H1 (cell line): ENCODE results near the gene SLC44A5. TPM values are rescaled to one million over a fixed set of nuclear protein-coding genes. Genes with fewer than 3 reads are reported as not detected.

Experiments used
- CTCF ChIA-PET: fragments of 300-600 bp; sonication (Branson Sonifier 250); formaldehyde crosslinking; loops from one replicate; lab custom pipeline; 2021; ENCODE audit not compliant: partially characterized antibody; lab: Charles Lee
- POLR2A ChIA-PET: fragments of 300-600 bp; sonication (Branson Sonifier 250); formaldehyde crosslinking; loops from one replicate; lab custom pipeline; 2021; ENCODE audit warnings: inconsistent platforms; ENCODE audit not compliant: partially characterized antibody; lab: Charles Lee
- DNase-seq, 2 experiments: peaks; one replicate each; pipeline versions ENCODE4 v3.0.0 to v3.0.0-alpha.2; 2010 to 2022; ENCODE audit warnings: low spot score in 2 of 2, low read depth in 1 of 2, mixed read lengths in 1 of 2
- FAIRE-seq: peaks from 2 replicates; lab custom pipeline; 2011; peaks lifted over from hg19 to GRCh38; lab: Jason Lieb, UNC
- H2AFZ ChIP-seq: 2 replicates; pipeline ENCODE4 v1.8.1; 2012; ENCODE audit warnings: low read length, inconsistent platforms
- H2AK5ac ChIP-seq: 2 replicates; pipeline ENCODE4 v1.6.1; 2013; ENCODE audit warnings: low read depth, low read length
- H2BK120ac ChIP-seq: replicated peaks from 2 replicates; pipeline ENCODE3; 2013; ENCODE audit warnings: low read depth, low read length, inconsistent platforms
- H2BK12ac ChIP-seq: 2 replicates; pipeline ENCODE4 v1.6.1; 2013; ENCODE audit warnings: low read depth, low read length
- H2BK15ac ChIP-seq: 2 replicates; pipeline ENCODE4 v1.6.1; 2013; ENCODE audit warnings: low read length
- H2BK20ac ChIP-seq: 2 replicates; pipeline ENCODE4 v1.6.1; 2013; ENCODE audit warnings: low read length
- H2BK5ac ChIP-seq: 2 replicates; pipeline ENCODE4 v1.6.1; 2013; ENCODE audit warnings: low read depth, low read length
- H3K14ac ChIP-seq: 2 replicates; pipeline ENCODE4 v1.6.1; 2013; ENCODE audit warnings: inconsistent platforms; ENCODE audit not compliant: insufficient read length
- H3K18ac ChIP-seq: 2 replicates; pipeline ENCODE4 v1.6.1; 2013; ENCODE audit warnings: low read length; ENCODE audit errors: extremely low read depth
- H3K23ac ChIP-seq: 2 replicates; pipeline ENCODE4 v1.6.1; 2013; ENCODE audit warnings: inconsistent platforms; ENCODE audit not compliant: insufficient read length
- H3K23me2 ChIP-seq: 2 replicates; pipeline ENCODE4 v1.6.1; 2013; ENCODE audit warnings: low read depth, low read length
- H3K27ac ChIP-seq: 2 replicates; pipeline ENCODE4 v1.6.1; 2011; ENCODE audit warnings: low read depth, low read length, inconsistent platforms
- H3K27me3 ChIP-seq, 4 experiments: replicated peaks in 1 of 4; 1 replicate in 1 of 4; 2 replicates in 3 of 4; pipeline versions ENCODE4 v1.6.1 to v1.8.1; 2011 to 2013; ENCODE audit warnings: low read length in 3 of 4, mild to moderate bottlenecking in 3 of 4, inconsistent platforms in 2 of 4, mixed read lengths in 2 of 4, moderate library complexity in 1 of 4; ENCODE audit not compliant: control insufficient read depth in 3 of 4, insufficient read depth in 3 of 4; ENCODE audit errors: extremely low read depth in 1 of 4
- H3K36me3 ChIP-seq, 4 experiments: 2 replicates each; pipeline versions ENCODE4 v1.6.1 to v1.8.1; 2011 to 2013; ENCODE audit warnings: mild to moderate bottlenecking in 4 of 4, low read length in 3 of 4, moderate library complexity in 2 of 4, control low read depth in 1 of 4, inconsistent platforms in 1 of 4; ENCODE audit not compliant: insufficient read depth in 4 of 4, control insufficient read depth in 2 of 4
- H3K4ac ChIP-seq: replicated peaks from 2 replicates; pipeline ENCODE3; 2013; ENCODE audit warnings: low read length, low read depth, mixed read lengths, inconsistent platforms; ENCODE audit not compliant: insufficient read length
- H3K4me1 ChIP-seq, 4 experiments: replicated peaks in 1 of 4; 1 replicate in 1 of 4; 2 replicates in 3 of 4; pipeline versions ENCODE4 v1.6.1 to v1.8.1; 2011 to 2013; ENCODE audit warnings: low read length in 3 of 4, inconsistent platforms in 2 of 4, mixed read lengths in 1 of 4; ENCODE audit not compliant: insufficient read depth in 4 of 4, control insufficient read depth in 3 of 4
- H3K4me2 ChIP-seq, 2 experiments: 2 replicates each; pipeline versions ENCODE4 v1.6.1 to v1.8.1; 2011 to 2013; ENCODE audit warnings: low read depth in 2 of 2, low read length in 2 of 2, control low read depth in 1 of 2, inconsistent platforms in 1 of 2, mild to moderate bottlenecking in 1 of 2; ENCODE audit not compliant: insufficient read depth in 1 of 2
- H3K4me3 ChIP-seq, 4 experiments: fragments of 200-600, 300-600 bp in 1 of 4; sonication (generic), shearing (Covaris generic), sonication (Bioruptor Twin) in 1 of 4; 2 replicates each; pipeline versions ENCODE4 v1.5.1 to v1.8.1; 2011 to 2016; ENCODE audit warnings: low read length in 4 of 4, low read depth in 3 of 4, control low read depth in 2 of 4, inconsistent platforms in 2 of 4, mild to moderate bottlenecking in 2 of 4, mixed read lengths in 1 of 4, moderate library complexity in 1 of 4; ENCODE audit not compliant: insufficient read depth in 2 of 4; ENCODE audit errors: extremely low read depth in 1 of 4
- H3K56ac ChIP-seq: replicated peaks from 2 replicates; pipeline ENCODE3; 2013; ENCODE audit warnings: low read depth, mild to moderate bottlenecking, mixed read lengths, low read length, inconsistent platforms; ENCODE audit not compliant: insufficient read length
- H3K79me1 ChIP-seq: 2 replicates; pipeline ENCODE4 v1.6.1; 2013; ENCODE audit warnings: low read depth, low read length, control low read depth
- H3K79me2 ChIP-seq, 2 experiments: 2 replicates each; pipeline versions ENCODE4 v1.6.1 to v1.8.1; 2012 to 2013; ENCODE audit warnings: low read length in 2 of 2, mild to moderate bottlenecking in 2 of 2, inconsistent platforms in 1 of 2; ENCODE audit not compliant: insufficient read depth in 2 of 2, control insufficient read depth in 1 of 2
- H3K9ac ChIP-seq, 4 experiments: replicated peaks in 1 of 4; 1 replicate in 1 of 4; 2 replicates in 3 of 4; pipeline versions ENCODE4 v1.6.1 to v1.8.1; 2011 to 2013; ENCODE audit warnings: low read depth in 3 of 4, low read length in 3 of 4, control low read depth in 2 of 4, mild to moderate bottlenecking in 2 of 4, moderate library complexity in 2 of 4, inconsistent platforms in 1 of 4; ENCODE audit errors: extremely low read depth in 1 of 4
- H3K9me3 ChIP-seq, 2 experiments: 2 replicates each; pipeline versions ENCODE4 v1.6.1 to v1.8.1; 2012 to 2013; ENCODE audit warnings: mild to moderate bottlenecking in 2 of 2, moderate library complexity in 2 of 2, control low read depth in 1 of 2, inconsistent platforms in 1 of 2, low read depth in 1 of 2, low read length in 1 of 2, mixed read lengths in 1 of 2; ENCODE audit not compliant: insufficient read depth in 2 of 2
- H4K20me1 ChIP-seq, 2 experiments: replicated peaks in 1 of 2; 2 replicates each; pipeline versions ENCODE3 to v1.8.1; 2011 to 2013; ENCODE audit warnings: inconsistent platforms in 2 of 2, low read length in 2 of 2, mild to moderate bottlenecking in 1 of 2; ENCODE audit not compliant: insufficient read depth in 2 of 2, control insufficient read depth in 1 of 2
- H4K5ac ChIP-seq: 2 replicates; pipeline ENCODE4 v1.6.1; 2013; ENCODE audit warnings: low read length, low read depth, mixed read lengths, inconsistent platforms; ENCODE audit not compliant: insufficient read length
- H4K8ac ChIP-seq: 2 replicates; pipeline ENCODE4 v1.8.0; 2013; ENCODE audit warnings: mild to moderate bottlenecking, moderate library complexity, low read length, inconsistent platforms; ENCODE audit not compliant: insufficient read depth; ENCODE audit errors: extremely low read depth
- H4K91ac ChIP-seq: replicated peaks from 2 replicates; pipeline ENCODE3; 2013; ENCODE audit warnings: low read length, mixed read lengths, inconsistent platforms; ENCODE audit not compliant: insufficient read length
- EP300 ChIP-seq, 2 experiments: IDR thresholded peaks; 1 replicate in 1 of 2; 2 replicates in 1 of 2; pipeline ENCODE4 v1.6.1; 2011 to 2012; ENCODE audit warnings: low read depth in 2 of 2, low read length in 2 of 2, mild to moderate bottlenecking in 2 of 2, borderline replicate concordance in 1 of 2, inconsistent platforms in 1 of 2, moderate library complexity in 1 of 2
- FOSL1 ChIP-seq: IDR thresholded peaks from 2 replicates; pipeline ENCODE4 v1.6.1; 2011; ENCODE audit warnings: mild to moderate bottlenecking, low read depth, low read length, moderate library complexity; ENCODE audit not compliant: insufficient read depth
- RBBP5 ChIP-seq: IDR thresholded peaks from 2 replicates; pipeline ENCODE4 v1.7.1; 2012; ENCODE audit warnings: low read depth, mild to moderate bottlenecking, inconsistent platforms, low read length, moderate library complexity, borderline replicate concordance
- RNF2 ChIP-seq: fragments of 200-900, 300-1000 bp; sonication (generic); IDR thresholded peaks from 2 replicates; pipeline ENCODE4 v1.7.1; 2016; ENCODE audit warnings: borderline replicate concordance, low read depth, mild to moderate bottlenecking, antibody characterized with exemption, low read length; ENCODE audit not compliant: poor library complexity, severe bottlenecking; ENCODE audit errors: missing control alignments
- RXRA ChIP-seq: IDR thresholded peaks from 2 replicates; pipeline ENCODE4 v1.6.1; 2011; ENCODE audit warnings: low read depth, mild to moderate bottlenecking, low read length, moderate library complexity; ENCODE audit not compliant: insufficient read depth
- USF2 ChIP-seq: IDR thresholded peaks from 2 replicates; pipeline ENCODE4 v1.6.1; 2011; ENCODE audit warnings: low read length, improper control_type of control experiment
- YY1 ChIP-seq: IDR thresholded peaks from 2 replicates; pipeline ENCODE4 v1.6.1; 2011; ENCODE audit warnings: low read depth, mild to moderate bottlenecking, low read length
- polyA plus RNA-seq, 7 experiments: library from polyadenylated mRNA; depleted of rRNA in 3 of 7; stranded (reverse) in 5 of 7; unstranded in 2 of 7; fragments of >200 nt in 5 of 7; fragments of 200-250 nt in 2 of 7; gene quantifications; 1 replicate in 5 of 7; 2 replicates in 1 of 7; 4 replicates in 1 of 7; pipeline versions ENCODE4 v1.2.1 to v1.2.3, GENCODE V29; 2011 to 2013; ENCODE audit warnings: missing spikeins in 2 of 7, mixed read lengths in 2 of 7
- total RNA-seq: library from RNA; stranded (reverse); fragmentation: NEBNext Ultra II Directional; extraction: Animal tissue kit (Norgen Biotek cat#: 25700); gene quantifications from 2 replicates; pipeline ENCODE4 v1.2.1, GENCODE V29; 2021
- TF ChIP-seq, protein P1 (sequence below), 3 experiments: IDR thresholded peaks; 1 replicate in 2 of 3; 2 replicates in 1 of 3; pipeline versions ENCODE4 v1.5.1 to v1.6.1; 2011; ENCODE audit warnings: low read length in 3 of 3, mild to moderate bottlenecking in 3 of 3, inconsistent platforms in 2 of 3, low read depth in 1 of 3, moderate library complexity in 1 of 3; ENCODE audit not compliant: insufficient read depth in 1 of 3; ENCODE audit errors: control extremely low read depth in 1 of 3

Gene SLC44A5
- total and polyA plus RNA-seq, 2 of the 8 experiments (the other 6 are each of a cell fraction or from before 2014, with no cell fraction given): 1.8 to 3.3 TPM

- no peak overlapping the region for H3K18ac ChIP-seq
- no peaks in the 10 kb centered on the region for H4K20me1 ChIP-seq
- H2AFZ ChIP-seq: no peak overlapping the region
- H4K91ac ChIP-seq: no peak overlapping the region
- no peak overlapping the region for H2BK15ac ChIP-seq
- no peaks in the 10 kb centered on the region for H3K27me3 ChIP-seq
- no peak overlapping the region for H3K4me3 ChIP-seq
- no peak overlapping the region for H3K9ac ChIP-seq
- H3K36me3 ChIP-seq: no peaks in the 10 kb centered on the region
- H3K23ac ChIP-seq: no peak overlapping the region
- no peaks in the 10 kb centered on the region for H3K23me2 ChIP-seq
- H2AK5ac ChIP-seq: no peak overlapping the region
- H3K14ac ChIP-seq: no peak overlapping the region
- H4K8ac ChIP-seq: no peak overlapping the region
- POLR2A ChIA-PET: interaction anchor here (0.6 kb wide), 1 partner anchor 646 kb away, joined by 3 read pairs; no protein-coding TSS in a partner anchor
- no peak overlapping the region for H3K4me2 ChIP-seq
- no peak overlapping the region for H2BK12ac ChIP-seq
- H3K79me1 ChIP-seq: no peaks in the 10 kb centered on the region
- H2BK20ac ChIP-seq: no peak overlapping the region
- FAIRE-seq: no peak
- H2BK120ac ChIP-seq: no peak overlapping the region
- 0 out of 4 replicates have a peak, but pooled peaks cover 0 to 4% of the 10 kb centered on the region in 2 experiments for H3K9me3 ChIP-seq
- no peak overlapping the region for H3K56ac ChIP-seq
- no peaks in the 10 kb centered on the region for H3K79me2 ChIP-seq
- H4K5ac ChIP-seq: no peak overlapping the region
- no peak overlapping the region for H3K27ac ChIP-seq
- TF ChIP-seq RNF2 (no peak), YY1 (no peak), USF2 (no peak), EP300 (IDR thresholded peaks at IDR 0.05; ENCODE audit: borderline replicate concordance in 1 of 2, low read depth in 2 of 2, low read length in 2 of 2) (no peak), RBBP5 (no peak), FOSL1 (no peak), RXRA (no peak)
- TF ChIP-seq, protein P1, sequence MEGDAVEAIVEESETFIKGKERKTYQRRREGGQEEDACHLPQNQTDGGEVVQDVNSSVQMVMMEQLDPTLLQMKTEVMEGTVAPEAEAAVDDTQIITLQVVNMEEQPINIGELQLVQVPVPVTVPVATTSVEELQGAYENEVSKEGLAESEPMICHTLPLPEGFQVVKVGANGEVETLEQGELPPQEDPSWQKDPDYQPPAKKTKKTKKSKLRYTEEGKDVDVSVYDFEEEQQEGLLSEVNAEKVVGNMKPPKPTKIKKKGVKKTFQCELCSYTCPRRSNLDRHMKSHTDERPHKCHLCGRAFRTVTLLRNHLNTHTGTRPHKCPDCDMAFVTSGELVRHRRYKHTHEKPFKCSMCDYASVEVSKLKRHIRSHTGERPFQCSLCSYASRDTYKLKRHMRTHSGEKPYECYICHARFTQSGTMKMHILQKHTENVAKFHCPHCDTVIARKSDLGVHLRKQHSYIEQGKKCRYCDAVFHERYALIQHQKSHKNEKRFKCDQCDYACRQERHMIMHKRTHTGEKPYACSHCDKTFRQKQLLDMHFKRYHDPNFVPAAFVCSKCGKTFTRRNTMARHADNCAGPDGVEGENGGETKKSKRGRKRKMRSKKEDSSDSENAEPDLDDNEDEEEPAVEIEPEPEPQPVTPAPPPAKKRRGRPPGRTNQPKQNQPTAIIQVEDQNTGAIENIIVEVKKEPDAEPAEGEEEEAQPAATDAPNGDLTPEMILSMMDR (IDR thresholded peaks at IDR 0.05; ENCODE audit: control extremely low read depth in 1 of 3, insufficient read depth in 1 of 3, low read depth in 1 of 3, low read length in 3 of 3): no peak
- no peak overlapping the region for H2BK5ac ChIP-seq
- CTCF ChIA-PET: interaction anchor here (0.9 to 4.5 kb wide), 5 partner anchors 9 to 357 kb away, joined by 3 to 36 read pairs (median 5); no protein-coding TSS in a partner anchor
- no peak overlapping the region for H3K4ac ChIP-seq
- DNase-seq: no peak
- no peaks in the 10 kb centered on the region for H3K4me1 ChIP-seq
Observed at GRCh38 chr1:75274920-75275506, 335.9 kb downstream of the SLC44A5 start.
